HG02938 (cell line): ENCODE results near the gene CDH4.

Experiments
- ATAC-seq: cut with Tn5 transposase; IDR thresholded peaks from one replicate; pipeline ENCODE4 v1.9.1; 2021; ENCODE audit warnings: mild to moderate bottlenecking, moderate library complexity; ENCODE audit not compliant: unreplicated experiment

CDH4 gene

DNA sequence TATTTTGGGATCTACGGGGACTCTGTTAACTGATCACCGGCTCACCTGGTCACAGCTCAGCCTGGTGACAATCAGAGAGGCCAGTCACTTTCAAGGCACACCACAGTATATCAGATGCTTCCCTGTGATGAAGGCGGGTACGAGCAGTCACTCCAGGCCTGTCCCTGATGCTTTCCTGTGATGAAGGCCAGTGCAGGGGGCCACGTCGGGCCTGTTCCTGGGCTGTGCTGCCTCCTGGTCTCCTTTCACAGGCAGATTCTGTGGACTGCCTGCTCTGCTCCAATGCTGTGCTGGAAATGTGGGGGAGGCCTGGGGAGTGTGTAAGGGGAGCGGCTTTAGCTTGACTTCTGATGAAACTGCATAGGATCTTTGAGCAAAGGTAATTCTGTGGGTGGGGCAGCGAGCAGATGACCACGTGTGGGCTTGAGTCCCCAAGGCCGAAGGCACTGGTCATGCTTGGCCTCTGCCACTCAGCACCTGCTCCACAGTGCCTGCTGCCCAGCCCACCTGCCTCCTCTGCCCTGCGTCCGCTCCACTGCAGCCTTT, 441.1 kb downstream of the CDH4 start:
- no peak for ATAC-seq

DNA sequence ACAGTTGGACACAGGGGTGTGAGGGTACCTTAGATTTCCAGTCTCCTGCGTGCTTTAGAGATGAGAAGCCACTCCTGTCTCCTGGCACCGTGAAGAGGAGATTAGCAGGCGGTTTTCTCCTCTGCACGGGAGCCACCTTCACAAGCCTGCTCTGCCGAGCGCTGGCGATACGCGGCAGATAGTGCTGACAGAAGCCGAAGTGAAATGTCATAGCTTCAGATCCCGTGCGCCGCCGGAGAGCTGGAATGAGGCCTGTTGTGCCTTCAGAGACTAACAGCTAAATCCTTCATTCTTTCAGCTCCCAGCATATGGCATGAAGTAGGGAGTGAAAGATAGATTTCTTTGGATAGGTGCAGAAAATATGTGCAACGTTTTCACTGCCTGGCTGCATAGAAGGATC, 442.6 kb downstream of the CDH4 start:
- no peak for ATAC-seq

DNA sequence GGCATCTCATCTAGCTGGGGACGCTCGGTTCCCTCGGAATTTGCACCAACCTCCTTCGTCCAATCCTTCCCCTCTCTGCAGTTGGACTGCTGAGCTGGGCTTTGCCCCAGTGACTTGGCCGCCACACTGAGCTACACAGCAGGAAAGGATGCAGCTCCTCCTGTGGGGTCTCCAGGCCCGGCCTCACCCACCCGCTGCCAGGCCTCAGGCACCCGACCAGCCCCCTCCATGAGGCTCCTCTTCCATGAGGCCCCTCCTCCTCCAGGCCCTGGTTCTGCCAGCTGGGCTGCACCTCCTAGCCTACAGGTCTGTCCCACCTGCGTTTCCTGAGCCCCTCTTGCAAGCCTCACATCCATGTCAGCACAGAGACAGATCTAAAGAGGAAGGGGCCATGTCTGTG, 443.7 kb downstream of the CDH4 start:
- no peak for ATAC-seq

DNA sequence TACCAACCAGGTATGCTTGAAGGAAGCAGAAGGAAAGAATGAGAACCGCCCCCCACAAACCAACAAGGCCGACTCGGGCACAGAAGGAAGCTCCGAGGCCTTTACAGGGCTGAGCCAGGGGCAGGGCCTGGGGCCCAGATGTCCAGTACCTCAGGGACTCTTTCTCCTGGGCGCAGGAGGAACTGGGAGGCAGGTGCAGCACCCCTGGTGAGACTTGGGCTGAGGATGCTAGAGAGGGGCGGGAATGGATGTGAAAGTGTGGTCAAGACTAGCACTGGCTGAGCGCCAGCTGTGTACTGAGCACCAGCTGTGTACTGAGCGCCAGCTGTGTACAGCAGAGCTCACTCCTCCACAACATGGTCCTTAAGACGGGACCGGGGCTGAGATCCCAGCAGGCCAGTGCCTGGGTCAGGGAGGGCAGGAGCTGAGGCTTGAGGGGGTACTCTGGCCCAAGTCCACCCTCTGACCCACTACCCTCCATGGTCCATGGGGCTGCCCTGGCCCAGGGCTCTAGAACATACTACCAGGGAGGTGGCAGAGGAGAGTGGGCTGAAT, 444.2 kb downstream of the CDH4 start:
- ATAC-seq = no peak

DNA sequence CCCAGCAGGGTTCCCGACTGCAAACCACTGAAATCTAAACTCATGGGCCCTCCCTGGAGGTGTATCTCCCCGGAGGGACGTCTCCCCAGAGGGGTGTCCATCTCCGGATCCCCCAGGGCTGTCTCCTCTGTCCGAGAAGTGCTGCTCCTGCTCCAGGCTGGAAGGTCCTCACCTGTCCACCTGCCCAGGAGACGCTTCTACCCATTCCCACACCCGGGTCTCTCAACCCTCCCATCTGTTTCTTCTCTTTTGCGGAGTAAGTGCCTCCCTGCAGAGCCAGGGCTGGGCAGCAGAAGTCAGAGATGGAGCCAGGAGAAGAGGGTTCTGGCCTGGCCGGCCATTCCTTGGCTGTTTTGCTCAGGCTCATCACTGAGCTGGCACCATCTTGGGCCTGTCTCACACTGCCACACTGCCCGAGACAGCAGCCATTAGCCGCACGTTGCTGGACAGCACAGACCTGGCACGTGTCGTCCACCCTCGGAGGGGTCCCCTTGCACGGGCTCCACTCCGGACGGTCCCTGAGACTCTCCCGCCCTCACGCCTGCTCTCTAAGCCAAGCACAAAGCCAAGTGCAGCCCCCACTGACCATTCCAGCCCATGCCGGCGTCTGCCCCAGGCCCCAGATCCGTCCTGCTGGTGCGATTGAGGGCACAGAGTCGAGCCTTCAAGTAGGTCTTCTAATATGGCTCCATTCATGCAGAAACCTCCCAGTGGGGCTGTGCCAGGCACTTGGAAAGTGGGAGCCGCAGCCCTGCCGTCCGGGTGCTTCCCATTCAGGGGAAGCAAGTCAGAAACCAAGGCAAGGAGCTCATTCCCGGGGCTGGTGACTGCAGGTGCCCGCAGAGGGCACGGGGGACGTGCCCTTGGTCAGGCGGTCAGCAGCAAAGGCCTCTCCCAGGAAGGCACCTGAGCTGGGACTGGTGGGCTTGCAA, 445.9 kb downstream of the CDH4 start:
- ATAC-seq = no peak

DNA sequence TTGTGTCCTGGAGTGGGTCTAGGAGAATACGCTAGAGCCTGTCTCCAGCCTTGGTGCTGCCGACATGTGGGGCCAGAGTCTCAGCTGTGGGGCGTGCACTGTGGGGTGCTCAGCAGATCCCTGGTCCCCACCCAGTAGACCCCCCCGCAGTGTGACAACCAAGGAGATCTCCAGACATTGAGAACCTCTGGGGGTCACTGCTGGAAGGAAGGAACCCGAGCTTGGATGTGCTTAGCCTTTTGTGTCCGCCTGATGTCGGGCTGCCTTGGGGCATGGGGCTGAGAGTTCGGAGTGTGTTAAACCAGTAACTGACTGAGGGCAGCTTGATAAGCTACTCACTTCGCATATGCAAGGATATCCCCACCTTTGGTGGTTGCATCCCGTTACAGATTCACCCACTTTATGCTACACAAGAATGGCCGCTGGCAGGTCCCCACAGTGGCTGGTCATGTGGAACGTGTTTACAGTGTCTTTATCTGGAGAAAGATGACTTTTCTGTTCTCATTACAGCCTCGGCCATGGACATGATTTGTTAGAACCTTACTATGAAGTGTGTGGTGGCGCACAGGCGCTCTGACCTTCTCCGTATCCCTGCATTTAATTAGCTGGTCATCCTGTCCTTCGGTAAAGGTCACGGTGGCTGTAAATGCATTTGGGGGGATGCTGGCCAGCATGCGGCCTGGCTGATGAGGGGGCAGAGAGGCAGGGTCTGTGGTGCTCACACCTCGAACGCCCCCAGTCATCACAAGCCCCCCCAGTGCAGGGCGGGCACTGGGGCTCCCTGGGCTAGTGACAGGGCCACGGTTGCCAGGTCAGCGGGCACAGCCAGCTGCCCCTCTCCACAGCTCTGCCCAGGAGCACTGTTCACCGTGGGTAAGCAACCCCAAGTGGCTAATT, 446.8 kb downstream of the CDH4 start:
- no peak for ATAC-seq

DNA sequence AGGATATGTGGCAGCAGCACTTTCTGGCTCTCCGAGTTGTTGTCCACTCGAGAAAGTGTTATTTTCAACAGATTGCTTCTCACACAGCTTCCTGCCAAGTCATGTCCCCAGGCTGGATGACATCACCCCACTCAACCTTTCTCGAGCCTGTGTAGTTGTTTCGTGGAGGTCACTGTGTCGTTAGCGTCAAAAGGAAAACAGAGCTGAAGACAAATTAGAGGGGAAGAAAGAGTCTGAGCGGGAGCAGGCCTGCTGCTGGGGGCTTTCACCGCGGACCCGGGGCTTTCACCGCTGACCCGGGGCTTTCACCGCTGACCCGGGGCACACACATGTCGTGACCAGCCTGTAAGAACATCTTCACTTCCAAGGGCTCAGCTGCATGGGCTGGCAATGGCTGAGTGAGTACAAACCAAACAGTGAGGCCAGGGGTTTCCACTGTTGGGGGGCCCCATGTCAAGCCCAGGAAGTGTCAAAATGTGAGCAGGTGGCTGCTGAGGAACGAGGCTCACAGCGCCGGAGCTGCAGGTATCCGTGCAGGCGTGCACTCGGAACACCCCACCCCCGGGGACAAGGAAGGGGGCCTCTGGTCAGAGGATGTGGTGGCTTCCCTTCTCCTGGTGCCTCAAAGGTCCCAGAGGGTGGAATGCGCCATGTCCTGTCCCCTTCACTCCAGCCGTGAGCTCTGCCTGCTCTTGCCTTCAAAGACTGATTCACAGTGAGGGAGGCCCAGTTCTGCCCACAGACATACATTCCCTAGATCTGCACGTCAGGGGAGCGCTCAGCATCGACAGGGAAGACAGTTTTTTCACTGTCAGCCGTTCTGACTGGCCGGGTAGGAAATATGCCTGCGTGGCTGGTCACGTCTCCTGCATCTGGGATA, 447.7 kb downstream of the CDH4 start:
- no peak for ATAC-seq

DNA sequence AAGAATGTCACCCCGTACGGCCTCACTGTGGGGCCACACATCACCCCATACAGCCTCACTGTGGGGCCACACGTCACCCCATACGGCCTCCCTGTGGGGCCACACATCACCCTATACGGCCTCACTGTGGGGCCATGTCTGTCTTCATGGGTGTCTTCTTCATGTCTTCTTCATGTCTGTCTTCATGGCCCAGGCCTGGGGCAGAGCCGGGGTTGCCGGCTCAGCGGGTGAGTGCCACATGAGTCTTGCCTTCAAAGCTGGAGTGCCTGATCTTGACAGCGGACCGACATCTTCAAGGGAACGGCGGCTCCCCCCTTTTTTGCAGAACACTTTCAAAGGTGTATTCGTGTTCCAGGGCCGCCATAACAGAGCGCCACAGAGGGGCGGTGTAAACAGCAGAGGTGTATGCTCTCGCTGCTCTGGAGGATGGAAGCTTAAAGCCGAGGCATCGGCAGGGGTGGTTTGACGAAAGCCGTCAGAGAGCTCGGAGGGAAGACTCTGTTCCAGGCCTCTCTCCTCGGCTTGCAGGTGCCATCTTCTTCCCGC, 448.6 kb downstream of the CDH4 start:
- ATAC-seq = no peak

DNA sequence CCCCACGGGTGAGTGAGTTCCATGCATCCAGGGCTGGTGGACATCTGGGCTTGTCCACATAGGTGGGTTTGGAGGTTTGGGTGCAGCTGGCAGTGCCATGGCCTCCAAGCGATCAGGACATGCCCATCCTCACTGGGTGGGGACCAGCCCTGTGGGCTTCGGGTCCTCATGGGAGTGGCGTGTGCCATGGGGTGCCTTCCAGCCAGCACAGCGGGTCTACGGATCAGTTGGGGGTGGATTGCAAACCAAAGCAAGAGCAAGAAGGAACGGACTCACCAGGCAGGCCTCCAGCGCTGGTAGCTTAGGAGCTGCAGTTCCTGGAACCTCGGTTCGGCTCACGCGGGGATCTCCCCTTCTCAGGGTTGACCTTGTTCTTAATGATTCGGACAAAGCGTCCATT, 449.3 kb downstream of the CDH4 start:
- no peak for ATAC-seq

DNA sequence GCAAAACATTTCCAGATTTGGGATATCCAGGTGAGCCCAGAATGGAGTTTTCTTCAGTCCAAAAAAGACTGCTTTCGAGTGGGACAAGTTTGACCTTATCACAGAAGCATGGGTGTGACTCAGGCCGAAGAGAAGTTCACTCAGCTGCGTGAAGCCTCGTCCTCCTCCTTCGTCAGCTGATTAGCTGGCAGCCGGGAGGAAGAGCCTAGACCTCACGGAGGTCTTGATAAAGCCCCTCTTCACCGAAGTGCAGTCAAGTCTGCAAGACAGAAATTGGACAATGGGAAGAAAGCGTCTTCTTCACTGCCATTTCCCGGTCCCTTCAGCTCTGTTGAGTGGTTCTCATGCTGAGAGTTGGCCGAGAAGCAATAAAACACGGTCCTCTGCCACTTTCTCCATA, 449.7 kb downstream of the CDH4 start:
- ATAC-seq = no peak

DNA sequence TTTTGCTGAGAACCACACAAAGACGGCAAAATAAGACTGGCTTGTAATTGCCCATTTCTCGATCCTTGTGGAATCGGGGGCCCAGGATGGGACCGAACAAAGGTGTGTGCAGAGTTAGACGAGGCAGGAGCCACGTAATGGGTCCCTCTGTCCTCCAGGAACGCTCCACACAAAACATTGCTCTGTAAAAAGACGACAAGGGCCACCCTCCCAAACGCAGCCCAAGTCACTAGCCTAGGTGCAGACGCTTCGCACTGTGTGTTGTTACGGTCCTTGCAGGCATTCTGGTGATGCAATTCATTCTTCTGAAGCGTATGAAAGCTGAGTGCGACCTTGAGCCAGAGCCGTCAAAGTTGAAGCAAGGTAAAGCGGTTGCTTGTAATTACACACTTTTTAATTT, 450.2 kb downstream of the CDH4 start:
- ATAC-seq = no peak

DNA sequence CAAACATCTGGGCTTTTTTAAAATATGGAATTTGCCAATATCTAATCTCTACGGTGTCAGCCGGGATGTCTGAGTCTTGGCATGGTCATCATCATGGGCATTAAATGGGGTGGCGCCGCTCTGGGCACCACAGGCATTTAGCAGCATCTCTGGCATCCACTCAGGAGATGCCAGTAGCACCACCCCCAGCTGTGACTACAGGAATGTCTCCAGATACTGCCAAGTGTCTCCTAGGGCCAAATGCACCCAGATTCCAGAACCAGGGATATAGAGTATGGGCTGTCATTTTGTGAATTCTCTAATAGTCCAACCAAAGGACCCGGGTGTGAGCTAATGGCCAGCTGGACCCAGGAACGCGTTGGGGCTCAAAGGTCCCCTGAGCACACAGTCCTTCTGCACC, 452.6 kb downstream of the CDH4 start:
- ATAC-seq = no peak

DNA sequence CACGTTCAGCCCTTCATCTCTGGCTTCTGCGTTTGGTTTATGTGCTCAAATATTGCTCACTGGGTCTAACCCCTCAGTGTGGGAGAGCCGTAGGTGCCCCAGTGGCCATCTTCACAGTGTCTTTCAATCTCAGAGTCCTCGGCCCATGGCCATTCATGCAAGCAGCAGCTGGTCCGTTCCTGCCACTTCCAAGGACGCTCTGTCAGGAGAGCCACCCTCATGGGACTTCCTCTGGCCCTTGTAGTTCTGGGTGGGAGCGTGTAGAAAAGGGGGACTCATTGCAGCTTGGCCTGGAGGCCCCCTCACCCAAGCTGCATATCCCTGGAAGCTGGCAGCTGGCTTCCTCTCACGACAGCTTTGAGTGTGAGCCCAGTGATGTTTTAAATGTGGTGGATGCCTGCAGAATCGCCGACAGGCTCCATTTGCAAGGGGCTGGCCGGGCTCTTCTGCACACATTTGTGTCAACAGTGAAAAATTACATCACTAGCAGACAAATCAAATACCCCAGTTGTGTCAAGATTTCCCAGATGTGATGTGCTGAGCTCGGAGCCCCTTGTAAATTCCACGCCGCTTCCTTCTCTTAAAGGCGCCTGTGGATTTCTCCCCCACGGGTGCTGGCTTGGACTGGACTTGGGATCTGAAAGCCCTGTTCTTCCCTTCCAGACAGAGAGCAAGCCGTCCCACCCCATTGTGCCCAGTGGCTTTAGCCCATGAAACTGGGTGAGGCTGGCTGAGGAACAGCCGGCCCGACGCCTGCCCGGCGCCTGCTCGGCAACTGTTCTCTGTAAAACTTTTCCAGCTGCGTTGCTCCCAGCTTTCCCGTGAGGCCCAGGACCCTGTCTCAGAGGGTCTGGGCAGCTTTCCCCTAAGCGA, 453.6 kb downstream of the CDH4 start:
- no peak for ATAC-seq

DNA sequence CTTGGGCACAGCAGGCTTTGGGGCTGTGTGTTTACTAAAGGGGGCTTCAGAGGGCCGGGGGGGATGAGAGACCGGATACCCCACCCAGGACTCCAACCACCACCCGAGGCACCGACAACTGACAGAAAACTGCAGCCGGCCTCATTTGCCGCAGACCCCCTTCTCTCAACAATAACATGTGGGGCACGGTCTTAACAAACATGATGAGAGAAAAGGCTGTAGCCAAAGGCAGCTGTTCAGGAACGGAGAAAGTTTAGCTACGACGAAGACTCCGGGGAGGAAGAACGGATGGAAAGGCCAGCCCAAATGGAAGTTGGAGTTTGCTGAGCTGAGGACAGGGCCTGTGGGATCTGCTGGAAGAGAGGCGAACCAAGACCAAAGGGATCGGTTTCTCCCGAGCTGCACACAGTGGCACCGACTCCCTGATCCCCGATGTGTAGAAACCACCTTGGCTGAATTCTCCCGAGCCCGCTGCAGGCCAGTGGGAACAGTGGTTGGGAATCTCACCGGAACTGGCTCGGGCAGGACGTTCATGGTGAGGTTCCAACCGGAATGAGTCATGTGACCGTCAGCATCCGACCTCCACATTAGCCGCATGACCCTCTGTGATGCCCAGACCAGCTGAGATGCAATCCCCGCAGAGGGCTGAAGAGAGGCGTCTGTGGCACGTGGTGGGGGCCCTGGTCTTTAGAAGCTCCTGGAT, 454.3 kb downstream of the CDH4 start:
- no peak for ATAC-seq

DNA sequence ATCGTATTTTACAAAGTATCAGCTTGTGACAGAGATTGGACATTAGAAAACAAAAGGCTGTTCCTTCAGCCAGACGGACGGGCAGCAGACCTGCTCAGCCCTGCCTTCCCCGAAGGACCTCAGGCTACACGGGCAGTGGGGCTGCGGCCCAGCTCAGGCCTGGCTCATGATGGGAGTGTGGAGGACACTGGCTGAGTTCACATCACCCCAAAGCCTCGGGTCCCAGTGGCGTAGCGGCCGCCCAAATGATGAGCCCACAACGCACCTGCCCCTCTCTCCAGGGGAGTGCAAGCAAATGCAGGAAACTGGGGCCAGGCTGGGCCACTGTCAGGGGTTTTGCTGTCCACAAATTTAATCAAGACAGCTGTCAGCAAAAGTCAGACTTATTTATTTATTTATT, 456.8 kb downstream of the CDH4 start:
- ATAC-seq = no peak

DNA sequence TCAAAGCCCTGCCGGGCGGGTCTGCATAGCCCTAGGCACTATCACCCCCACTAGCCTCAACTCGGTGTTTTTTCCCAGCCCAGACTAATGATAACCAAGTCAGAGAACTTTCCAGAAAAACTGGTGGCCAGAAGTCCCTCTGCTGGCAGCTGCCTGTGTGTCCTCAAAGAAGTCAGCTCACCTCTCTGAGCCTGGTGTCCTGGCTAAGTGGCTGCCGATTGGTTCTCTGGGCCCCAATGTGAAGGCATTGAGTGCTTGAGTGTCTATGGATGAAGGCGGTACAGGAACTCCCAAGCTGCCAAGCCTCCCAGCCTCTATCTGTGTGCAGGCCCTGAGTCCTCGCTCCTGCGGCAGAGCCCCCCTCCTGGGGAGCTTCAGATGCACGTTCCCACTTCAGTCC, 458.0 kb downstream of the CDH4 start:
- no peak for ATAC-seq

DNA sequence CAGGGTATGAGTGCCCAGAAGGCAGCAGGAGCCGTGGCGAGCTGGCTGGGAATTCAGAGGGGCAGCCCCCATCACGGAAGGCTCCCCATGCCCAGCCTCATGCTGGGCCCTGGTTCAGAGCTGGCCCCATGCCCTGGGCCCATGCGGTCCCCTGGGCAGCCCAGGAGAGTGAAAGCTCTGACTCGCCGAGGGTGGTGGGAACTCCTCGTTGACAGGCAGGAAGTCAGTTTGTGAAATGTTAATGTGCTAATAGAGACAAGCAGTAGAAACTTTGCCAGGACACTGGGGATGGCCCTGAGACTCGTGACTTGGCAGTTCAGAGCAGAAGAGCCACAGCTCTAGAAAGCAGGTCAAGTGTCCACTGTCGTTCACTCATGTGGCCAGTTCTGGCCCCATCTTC, 460.6 kb downstream of the CDH4 start:
- ATAC-seq = no peak

DNA sequence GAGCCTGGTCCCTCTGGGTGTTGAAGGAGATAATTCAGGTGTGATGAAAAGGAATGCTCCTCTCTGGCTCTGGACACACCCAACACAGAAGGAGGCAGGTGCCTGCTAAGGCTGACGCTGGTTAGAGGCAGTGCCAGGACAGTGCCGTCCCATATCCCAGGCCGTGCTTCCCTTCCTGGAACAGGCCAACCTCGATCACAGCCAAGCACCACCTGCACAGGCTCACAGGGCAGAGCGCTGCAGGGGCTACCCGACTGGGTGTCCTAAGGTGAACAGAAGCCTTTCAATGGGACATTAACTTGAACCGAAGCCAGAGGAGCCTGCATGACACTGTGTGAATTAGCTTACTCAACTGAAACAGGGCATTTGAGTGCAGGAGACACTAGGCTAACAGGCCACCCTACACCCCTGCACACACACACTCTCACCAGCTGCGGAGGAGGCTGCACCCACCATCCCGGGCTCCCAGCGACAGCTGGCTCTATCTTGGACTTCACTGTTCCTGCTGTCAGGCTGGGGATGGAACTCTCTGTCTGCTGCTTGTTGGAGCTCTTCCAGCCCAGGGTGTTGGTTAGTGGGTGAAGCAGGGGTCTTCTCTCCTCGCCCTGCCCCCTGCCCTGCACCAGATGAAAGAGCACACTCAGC, 466.4 kb downstream of the CDH4 start:
- ATAC-seq = no peak
